Prostate gland (tissue), 2 donors: ENCODE measurements around the gene EYA4.

Experiments
- POLR2AphosphoS5 ChIP-seq: sonication (generic); formaldehyde crosslinking; IDR thresholded peaks from one replicate; pipeline ENCODE4 v1.6.1; 2017; ENCODE audit warnings: antibody characterized with exemption
- TF ChIP-seq, protein P1 (sequence below), 4 experiments: fragments of 200-600 bp in 2 of 4; fragments of 450-650 bp in 2 of 4; sonication (generic) in 2 of 4; IDR thresholded peaks; 1 replicate in 3 of 4; 2 replicates in 1 of 4; pipeline ENCODE4 v1.5.1; 2016 to 2019; ENCODE audit warnings: antibody characterized with exemption in 4 of 4, mild to moderate bottlenecking in 2 of 4, moderate library complexity in 2 of 4

DNA sequence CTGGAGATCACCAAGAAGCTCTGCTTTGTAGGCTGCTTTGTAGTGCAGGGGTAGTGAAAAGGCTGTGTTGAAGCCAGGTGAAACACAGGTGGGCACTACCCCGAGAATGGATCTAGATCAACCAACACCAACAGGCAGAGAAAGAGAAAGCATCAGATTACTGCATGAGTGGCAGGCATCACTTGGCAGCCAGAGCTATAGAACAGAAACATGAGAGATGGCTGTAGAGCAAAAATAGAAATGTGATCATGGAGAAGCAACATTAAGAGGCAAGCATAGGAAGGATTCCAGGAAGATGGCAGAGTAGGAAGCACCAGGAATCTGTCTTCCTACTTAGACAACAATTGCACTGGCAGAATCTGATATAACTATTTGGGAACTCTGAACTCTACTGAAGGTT, 336.7 kb downstream of the EYA4 start:
- TF ChIP-seq, protein P1, sequence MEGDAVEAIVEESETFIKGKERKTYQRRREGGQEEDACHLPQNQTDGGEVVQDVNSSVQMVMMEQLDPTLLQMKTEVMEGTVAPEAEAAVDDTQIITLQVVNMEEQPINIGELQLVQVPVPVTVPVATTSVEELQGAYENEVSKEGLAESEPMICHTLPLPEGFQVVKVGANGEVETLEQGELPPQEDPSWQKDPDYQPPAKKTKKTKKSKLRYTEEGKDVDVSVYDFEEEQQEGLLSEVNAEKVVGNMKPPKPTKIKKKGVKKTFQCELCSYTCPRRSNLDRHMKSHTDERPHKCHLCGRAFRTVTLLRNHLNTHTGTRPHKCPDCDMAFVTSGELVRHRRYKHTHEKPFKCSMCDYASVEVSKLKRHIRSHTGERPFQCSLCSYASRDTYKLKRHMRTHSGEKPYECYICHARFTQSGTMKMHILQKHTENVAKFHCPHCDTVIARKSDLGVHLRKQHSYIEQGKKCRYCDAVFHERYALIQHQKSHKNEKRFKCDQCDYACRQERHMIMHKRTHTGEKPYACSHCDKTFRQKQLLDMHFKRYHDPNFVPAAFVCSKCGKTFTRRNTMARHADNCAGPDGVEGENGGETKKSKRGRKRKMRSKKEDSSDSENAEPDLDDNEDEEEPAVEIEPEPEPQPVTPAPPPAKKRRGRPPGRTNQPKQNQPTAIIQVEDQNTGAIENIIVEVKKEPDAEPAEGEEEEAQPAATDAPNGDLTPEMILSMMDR (IDR thresholded peaks at IDR 0.05): no peak
- TF ChIP-seq POLR2AphosphoS5: no peak
